ENCODE data around the gene KCNN4.

KCNN4 gene

DNA sequence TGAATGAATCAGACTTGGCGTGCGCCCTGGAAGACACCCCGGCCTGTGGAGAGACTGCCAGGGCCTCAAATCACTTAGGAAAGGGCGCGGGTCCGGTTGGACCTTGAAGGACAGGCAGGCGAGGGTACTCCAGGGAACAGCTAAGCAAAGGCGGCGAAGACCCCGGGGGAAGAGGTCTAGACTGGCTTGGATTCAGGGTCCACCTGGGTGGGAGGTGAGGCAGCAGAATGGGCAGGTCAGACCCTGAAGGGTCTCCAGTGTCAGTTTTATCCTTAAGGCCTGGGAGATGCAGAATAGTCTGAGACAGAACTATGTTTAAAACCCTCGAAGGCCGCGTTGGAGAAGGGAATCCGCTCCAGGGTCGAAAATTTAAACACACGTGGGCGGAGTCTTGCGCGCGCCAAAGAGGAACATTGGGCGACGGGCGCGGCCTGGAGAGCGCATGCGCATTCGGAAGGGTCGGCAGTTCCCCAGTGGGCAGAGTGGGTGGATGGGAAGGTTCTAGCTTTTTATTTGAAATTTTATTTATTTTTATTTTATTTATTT is 25.4 kb downstream of the KCNN4 start:
- DNase-seq (ENCODE audit: low read depth, low spot score): no peak
- peak overlapping the region; percentile 90 for H3K4me3 ChIP-seq (ENCODE audit: low read depth, low read length)
- CTCF ChIA-PET: interaction anchor here (1.1 to 16.5 kb wide), 5 partner anchors 8 to 54 kb away, joined by 3 to 203 read pairs (median 6); no protein-coding TSS in a partner anchor
- no peak for TF ChIP-seq CTCF (IDR thresholded peaks at IDR 0.05; ENCODE audit: insufficient read depth, low read length, missing control alignments)
- POLR2A ChIA-PET: interaction anchor here (0.6 to 1.9 kb wide), 11 partner anchors 8 to 222 kb away, joined by 3 to 9 read pairs (median 4); partner anchors contain the start of genes PLAUR and ZNF575

- CTCF ChIA-PET: interaction anchor here (0.9 to 16.5 kb wide), 6 partner anchors 9 to 55 kb away, joined by 3 to 203 read pairs (median 5); no protein-coding TSS in a partner anchor
- DNase-seq (ENCODE audit: low read depth, low spot score): no peak
- POLR2A ChIA-PET: interaction anchor here (0.6 to 1.9 kb wide), 11 partner anchors 9 to 221 kb away, joined by 3 to 9 read pairs (median 4); partner anchors contain the start of genes PLAUR and ZNF575
- TF ChIP-seq CTCF (IDR thresholded peaks at IDR 0.05; ENCODE audit: insufficient read depth, low read length, missing control alignments): no peak
- peak within 1 kb of the TSS; percentile 90 for H3K4me3 ChIP-seq (ENCODE audit: low read depth, low read length)
Observed at GRCh38 chr19:43754503-43755255, 26.1 kb downstream of the KCNN4 start, which contains the start of gene SMG9. Gene SMG9 (minus strand): TSS chr19:43754962. CDS start chr19:43750741, 4,221 bp downstream.

DNA sequence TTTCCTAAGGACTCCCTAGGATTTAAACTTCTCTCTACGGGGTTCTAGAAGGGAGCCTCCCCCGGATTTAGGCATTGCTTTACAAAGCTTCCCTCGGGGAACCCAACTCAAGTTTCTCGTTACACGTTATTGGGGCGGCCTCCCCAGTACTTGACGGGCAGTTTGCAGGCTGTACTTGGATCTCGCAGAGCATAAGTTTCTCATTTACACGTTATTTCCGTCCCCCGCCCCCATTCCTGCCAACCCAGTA is 26.6 kb downstream of the KCNN4 start:
- ChIA-PET CTCF (interaction anchor here (0.9 to 16.5 kb wide), 6 partner anchors 11 to 86 kb away, joined by 3 to 203 read pairs (median 6); no protein-coding TSS in a partner anchor), POLR2A (interaction anchor here (0.7 to 2.0 kb wide), 11 partner anchors 9 to 221 kb away, joined by 3 to 9 read pairs (median 4); partner anchors contain the start of genes PLAUR and ZNF575)
- peak overlapping the region; percentile 90 for H3K4me3 ChIP-seq (ENCODE audit: low read depth, low read length)
- no peak for TF ChIP-seq CTCF (IDR thresholded peaks at IDR 0.05; ENCODE audit: insufficient read depth, low read length, missing control alignments)
- no peak for DNase-seq (ENCODE audit: low read depth, low spot score)

DNA sequence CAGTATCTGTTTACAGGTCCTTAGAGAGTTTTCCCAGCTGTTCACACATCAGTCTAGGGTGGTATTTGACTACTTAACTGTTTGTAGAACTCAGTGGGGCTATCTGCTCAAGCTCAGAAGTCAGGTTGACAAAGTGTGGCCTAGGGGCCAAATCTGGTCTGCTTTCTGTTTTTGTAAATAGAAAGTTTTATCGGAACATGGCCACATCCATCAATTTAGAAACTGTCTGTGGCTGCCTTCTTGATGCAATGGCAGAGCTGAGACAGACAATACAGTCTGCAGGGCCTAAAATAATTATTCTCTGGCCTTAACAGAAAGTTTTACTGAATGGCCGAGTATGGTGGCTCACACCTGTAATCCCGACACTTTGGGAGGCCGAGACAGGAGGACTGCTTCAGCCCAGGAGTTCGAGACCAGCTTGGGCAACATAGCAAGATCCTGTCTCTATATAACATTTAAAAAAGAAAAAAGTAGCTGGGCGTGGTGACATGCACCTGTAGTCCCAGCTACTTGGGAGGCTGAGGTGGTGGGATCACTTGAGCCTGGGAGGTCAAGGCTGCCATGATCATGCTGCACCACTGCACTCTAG is 28.4 kb downstream of the KCNN4 start:
- POLR2A ChIA-PET: interaction anchor here (0.6 to 2.0 kb wide), 9 partner anchors 9 to 84 kb away, joined by 3 to 9 read pairs (median 5); partner anchors contain the start of gene PLAUR
- TF ChIP-seq CTCF (IDR thresholded peaks at IDR 0.05; ENCODE audit: insufficient read depth, low read length, missing control alignments): no peak
- CTCF ChIA-PET: interaction anchor here (0.8 to 16.5 kb wide), 11 partner anchors 9 to 84 kb away, joined by 3 to 203 read pairs (median 5); partner anchors contain the start of gene KCNN4
- no peak overlapping the region for H3K4me3 ChIP-seq (ENCODE audit: low read depth, low read length)
- no peak for DNase-seq (ENCODE audit: low read depth, low spot score)

GRCh38 chr19:43751466-43752220 is 29.1 kb downstream of the KCNN4 start:
- POLR2A ChIA-PET: interaction anchor here (1.5 to 1.8 kb wide), 2 partner anchors 12 to 16 kb away, joined by 5 to 6 read pairs; no protein-coding TSS in a partner anchor
- H3K4me3 ChIP-seq (ENCODE audit: low read depth, low read length): no peak overlapping the region
- TF ChIP-seq CTCF (IDR thresholded peaks at IDR 0.05; ENCODE audit: insufficient read depth, low read length, missing control alignments): no peak
- DNase-seq (ENCODE audit: low read depth, low spot score): no peak
- CTCF ChIA-PET: interaction anchor here (0.8 to 16.5 kb wide), 13 partner anchors 9 to 83 kb away, joined by 3 to 203 read pairs (median 4); partner anchors contain the start of gene KCNN4

Data from AG04449 (cell line).